ENCODE measurements around the gene PCDHA7. TPM values are rescaled to one million over a fixed set of nuclear protein-coding genes. Genes with fewer than 3 reads are reported as not detected.
A peak's percentile ranks its signal among the peaks of the same experiment; 100 is the strongest.
"Not testable (repeated sequence)": the region's sequence is repeated elsewhere in the genome, so short reads cannot be mapped to it uniquely, and the experiment has no call there.

Gene PCDHA7
- total and polyA plus RNA-seq, 5 donors = 0.02 to 0.14 (median 0.12) TPM; not detected in 2

- H3K27me3 ChIP-seq (ENCODE audit: control insufficient read depth, insufficient read depth) = no peaks in the 10 kb centered on the region
- H3K4me3 ChIP-seq (ENCODE audit: low read length) = no peak within 1 kb of the TSS
- H3K9me3 ChIP-seq (ENCODE audit: control insufficient read depth, low read length) = peaks cover 3% of the 10 kb centered on the region
- no peaks in the 10 kb centered on the region for H3K4me1 ChIP-seq (ENCODE audit: control insufficient read depth, insufficient read depth, low read length)
- intact Hi-C loops (cut with DNase I) = no loop called here
- WGBS = 14% methylated on average over 47 of the region's 47 CpGs
- DNase-seq (no peak), ATAC-seq (no peak)
- H3K27ac ChIP-seq (ENCODE audit: low read length) = no peak within 1 kb of the TSS
Measured at GRCh38 chr5:140875085-140876065, 41.3 kb downstream of the PCDHA7 start, which contains the start of gene PCDHA12. Gene PCDHA12 (plus strand): TSS chr5:140875308. CDS start chr5:140875473, 165 bp downstream.

DNA sequence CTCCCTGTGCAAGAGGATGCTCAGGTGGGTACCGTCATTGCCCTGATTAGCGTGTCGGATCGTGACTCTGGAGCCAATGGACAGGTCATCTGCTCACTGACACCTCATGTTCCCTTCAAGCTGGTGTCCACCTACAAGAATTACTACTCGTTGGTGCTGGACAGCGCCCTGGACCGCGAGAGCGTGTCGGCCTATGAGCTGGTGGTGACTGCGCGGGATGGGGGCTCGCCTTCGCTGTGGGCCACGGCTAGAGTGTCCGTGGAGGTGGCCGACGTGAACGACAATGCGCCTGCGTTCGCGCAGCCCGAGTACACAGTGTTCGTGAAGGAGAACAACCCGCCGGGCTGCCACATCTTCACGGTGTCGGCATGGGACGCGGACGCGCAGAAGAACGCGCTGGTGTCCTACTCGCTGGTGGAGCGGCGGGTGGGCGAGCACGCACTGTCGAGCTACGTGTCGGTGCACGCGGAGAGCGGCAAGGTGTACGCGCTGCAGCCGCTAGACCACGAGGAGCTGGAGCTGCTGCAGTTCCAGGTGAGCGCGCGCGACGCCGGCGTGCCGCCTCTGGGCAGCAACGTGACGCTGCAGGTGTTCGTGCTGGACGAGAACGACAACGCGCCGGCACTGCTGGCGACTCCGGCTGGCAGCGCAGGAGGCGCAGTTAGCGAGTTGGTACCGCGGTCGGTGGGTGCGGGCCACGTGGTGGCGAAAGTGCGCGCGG, 42.6 kb downstream of the PCDHA7 start:
- H3K27ac ChIP-seq (ENCODE audit: low read length); H3K4me3 ChIP-seq (ENCODE audit: low read length); H3K9me3 ChIP-seq (ENCODE audit: control insufficient read depth, low read length); intact Hi-C loops (cut with DNase I); H3K27me3 ChIP-seq (ENCODE audit: control insufficient read depth, insufficient read depth); ATAC-seq; H3K4me1 ChIP-seq (ENCODE audit: control insufficient read depth, insufficient read depth, low read length): not testable (repeated sequence)
- DNase-seq = peak in 1 of 3 donors; percentile 39
- WGBS = 30% methylated on average over 80 of the region's 80 CpGs

DNA sequence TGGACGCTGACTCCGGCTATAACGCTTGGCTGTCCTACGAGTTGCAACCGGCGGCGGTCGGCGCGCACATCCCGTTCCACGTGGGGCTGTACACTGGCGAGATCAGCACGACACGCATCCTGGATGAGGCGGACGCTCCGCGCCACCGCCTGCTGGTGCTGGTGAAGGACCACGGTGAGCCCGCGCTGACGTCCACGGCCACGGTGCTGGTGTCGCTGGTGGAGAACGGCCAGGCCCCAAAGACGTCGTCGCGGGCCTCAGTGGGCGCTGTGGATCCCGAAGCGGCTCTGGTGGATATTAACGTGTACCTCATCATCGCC, 43.2 kb downstream of the PCDHA7 start:
- intact Hi-C loops (cut with DNase I) = no loop called here
- Histone ChIP-seq H3K4me3 (ENCODE audit: low read length) (no peak overlapping the region), H3K27ac (ENCODE audit: low read length) (no peak overlapping the region), H3K4me1 (ENCODE audit: control insufficient read depth, insufficient read depth, low read length) (no peaks in the 10 kb centered on the region), H3K27me3 (ENCODE audit: control insufficient read depth, insufficient read depth) (no peaks in the 10 kb centered on the region), H3K9me3 (ENCODE audit: control insufficient read depth, low read length) (no peaks in the 10 kb centered on the region)
- ATAC-seq (no peak), DNase-seq (no peak)
- WGBS = 34% methylated on average over 37 of the region's 37 CpGs

- intact Hi-C loops (cut with DNase I) = loop anchor here in 1 of 4 donors (10.0 kb wide), 1 partner anchor 163 kb away; no protein-coding TSS in a partner anchor
- WGBS = 9% methylated on average over 34 of the region's 35 CpGs
- Histone ChIP-seq H3K4me1 (ENCODE audit: control insufficient read depth, insufficient read depth, low read length) (no peaks in the 10 kb centered on the region), H3K27me3 (ENCODE audit: control insufficient read depth, insufficient read depth) (no peaks in the 10 kb centered on the region), H3K4me3 (ENCODE audit: low read length) (no peak within 1 kb of the TSS), H3K9me3 (ENCODE audit: control insufficient read depth, low read length) (no peaks in the 10 kb centered on the region), H3K27ac (ENCODE audit: low read length) (no peak within 1 kb of the TSS)
- DNase-seq (no peak), ATAC-seq (no peak)
Measured at GRCh38 chr5:140881889-140882590, 48.0 kb downstream of the PCDHA7 start, which contains the start of gene PCDHA13. Gene PCDHA13 (plus strand): TSS chr5:140882124. CDS start chr5:140882269, 145 bp downstream.

DNA sequence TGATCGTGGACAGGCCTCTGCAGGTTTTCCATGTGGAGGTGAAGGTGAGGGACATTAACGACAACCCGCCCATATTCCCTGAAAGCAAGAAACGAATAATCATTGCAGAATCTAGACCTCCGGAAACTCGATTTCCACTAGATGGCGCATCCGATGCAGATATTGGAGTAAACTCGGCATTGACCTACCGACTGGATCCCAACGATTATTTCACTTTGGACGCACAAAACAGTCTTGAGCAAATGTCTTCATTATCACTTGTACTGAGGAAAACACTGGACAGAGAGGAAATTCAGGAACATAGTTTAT, 48.5 kb downstream of the PCDHA7 start:
- no peak for ATAC-seq
- 13% methylated on average over 12 of the region's 12 CpGs for WGBS
- intact Hi-C loops (cut with DNase I) = loop anchor here in 1 of 4 donors (10.0 kb wide), 1 partner anchor 162 kb away; no protein-coding TSS in a partner anchor
- no peaks in the 10 kb centered on the region for H3K4me1 ChIP-seq (ENCODE audit: control insufficient read depth, insufficient read depth, low read length)
- DNase-seq = no peak
- no peaks in the 10 kb centered on the region for H3K27me3 ChIP-seq (ENCODE audit: control insufficient read depth, insufficient read depth)
- H3K27ac ChIP-seq (ENCODE audit: low read length) = no peak overlapping the region
- no peaks in the 10 kb centered on the region for H3K9me3 ChIP-seq (ENCODE audit: control insufficient read depth, low read length)
- no peak overlapping the region for H3K4me3 ChIP-seq (ENCODE audit: low read length)

GRCh38 chr5:140883373-140883772, 49.3 kb downstream of the PCDHA7 start:
- H3K9me3 ChIP-seq (ENCODE audit: control insufficient read depth, low read length) = no peaks in the 10 kb centered on the region
- DNase-seq (no peak), ATAC-seq (no peak)
- no peaks in the 10 kb centered on the region for H3K4me1 ChIP-seq (ENCODE audit: control insufficient read depth, insufficient read depth, low read length)
- H3K27me3 ChIP-seq (ENCODE audit: control insufficient read depth, insufficient read depth) = no peaks in the 10 kb centered on the region
- no peak overlapping the region for H3K4me3 ChIP-seq (ENCODE audit: low read length)
- 37% methylated on average over 41 of the region's 41 CpGs for WGBS
- H3K27ac ChIP-seq (ENCODE audit: low read length) = no peak overlapping the region
- intact Hi-C loops (cut with DNase I) = loop anchor here in 1 of 4 donors (10.0 kb wide), 1 partner anchor 161 kb away; no protein-coding TSS in a partner anchor

- H3K4me3 ChIP-seq (ENCODE audit: low read length) = no peak overlapping the region
- H3K27me3 ChIP-seq (ENCODE audit: control insufficient read depth, insufficient read depth) = no peaks in the 10 kb centered on the region
- ATAC-seq (no peak), DNase-seq (peak in 1 of 3 donors; percentile 24)
- H3K27ac ChIP-seq (ENCODE audit: low read length) = no peak overlapping the region
- intact Hi-C loops (cut with DNase I) = loop anchor here in 1 of 4 donors (10.0 kb wide), 1 partner anchor 161 kb away; no protein-coding TSS in a partner anchor
- H3K9me3 ChIP-seq (ENCODE audit: control insufficient read depth, low read length) = no peaks in the 10 kb centered on the region
- H3K4me1 ChIP-seq (ENCODE audit: control insufficient read depth, insufficient read depth, low read length) = no peaks in the 10 kb centered on the region
- WGBS = 34% methylated on average over 79 of the region's 79 CpGs
Measured at GRCh38 chr5:140883927-140884697, 50.0 kb downstream of the PCDHA7 start.

Other genes starting within 250 kb of the PCDHA7 start
- 10 to 100 TPM; 52.8 to 99.0 (median 68.0) TPM for gene CD14, start 201.1 kb upstream of the PCDHA7 start, total RNA-seq
- gene CD14, start 201.1 kb upstream of the PCDHA7 start, polyA plus RNA-seq = 25.1 TPM
- gene TMCO6, start 194.8 kb upstream of the PCDHA7 start, total RNA-seq = 1 to 10 TPM; 4.3 to 5.0 (median 4.8) TPM
- 4.6 TPM for gene TMCO6, start 194.8 kb upstream of the PCDHA7 start, polyA plus RNA-seq
- gene NDUFA2, start 186.6 kb upstream of the PCDHA7 start, total RNA-seq = 100 to 1,000 TPM in 3 of 4 donors, 10 to 100 TPM in 1; 96.8 to 130 (median 106) TPM
- gene NDUFA2, start 186.6 kb upstream of the PCDHA7 start, polyA plus RNA-seq = 334 TPM
- gene IK, start 186.4 kb upstream of the PCDHA7 start, total RNA-seq = 10 to 100 TPM; 68.2 to 77.6 (median 69.9) TPM
- 62.4 TPM for gene IK, start 186.4 kb upstream of the PCDHA7 start, polyA plus RNA-seq
- 10 to 100 TPM; 10.0 to 13.8 (median 12.5) TPM for gene WDR55, start 169.4 kb upstream of the PCDHA7 start, total RNA-seq
- 11.2 TPM for gene WDR55, start 169.4 kb upstream of the PCDHA7 start, polyA plus RNA-seq
- under 1 TPM in 3 of 4 donors, not detected in 1; 0.23 to 0.58 (median 0.41) TPM for gene DND1, start 160.7 kb upstream of the PCDHA7 start, total RNA-seq
- gene DND1, start 160.7 kb upstream of the PCDHA7 start, polyA plus RNA-seq = 0.54 TPM
- 10 to 100 TPM; 42.9 to 49.6 (median 45.7) TPM for gene HARS1, start 142.9 kb upstream of the PCDHA7 start, total RNA-seq
- gene HARS1, start 142.9 kb upstream of the PCDHA7 start, polyA plus RNA-seq = 44.5 TPM
- gene HARS2, start 142.8 kb upstream of the PCDHA7 start, total RNA-seq = 10 to 100 TPM; 16.5 to 24.7 (median 21.6) TPM
- 17.0 TPM for gene HARS2, start 142.8 kb upstream of the PCDHA7 start, polyA plus RNA-seq
- gene ZMAT2, start 133.8 kb upstream of the PCDHA7 start, total RNA-seq = 10 to 100 TPM; 31.3 to 36.3 (median 33.7) TPM
- gene ZMAT2, start 133.8 kb upstream of the PCDHA7 start, polyA plus RNA-seq = 52.2 TPM
- not detected for gene PCDHA1, start 48.1 kb upstream of the PCDHA7 start, total RNA-seq
- gene PCDHA1, start 48.1 kb upstream of the PCDHA7 start, polyA plus RNA-seq = not detected
- under 1 TPM in 1 of 4 donors, not detected in 3; 0.08 TPM for gene PCDHA2, start 39.4 kb upstream of the PCDHA7 start, total RNA-seq
- not detected for gene PCDHA2, start 39.4 kb upstream of the PCDHA7 start, polyA plus RNA-seq
- gene PCDHA3, start 33.2 kb upstream of the PCDHA7 start, total RNA-seq = under 1 TPM; 0.20 to 0.40 (median 0.27) TPM
- 0.07 TPM for gene PCDHA3, start 33.2 kb upstream of the PCDHA7 start, polyA plus RNA-seq
- under 1 TPM in 3 of 4 donors, not detected in 1; 0.14 to 0.21 (median 0.14) TPM for gene PCDHA4, start 27.2 kb upstream of the PCDHA7 start, total RNA-seq
- gene PCDHA4, start 27.2 kb upstream of the PCDHA7 start, polyA plus RNA-seq = 0.02 TPM
- gene PCDHA5, start 12.7 kb upstream of the PCDHA7 start, total RNA-seq = under 1 TPM in 2 of 4 donors, not detected in 2; 0.06 to 0.09 TPM
- gene PCDHA5, start 12.7 kb upstream of the PCDHA7 start, polyA plus RNA-seq = 0.02 TPM
- gene PCDHA6, start 6.3 kb upstream of the PCDHA7 start, total RNA-seq = under 1 TPM in 3 of 4 donors, not detected in 1; 0.08 to 0.20 (median 0.14) TPM
- gene PCDHA6, start 6.3 kb upstream of the PCDHA7 start, polyA plus RNA-seq = 0.07 TPM
- gene PCDHA8, start 6.9 kb downstream of the PCDHA7 start, total RNA-seq = under 1 TPM in 2 of 4 donors, not detected in 2; 0.06 TPM
- gene PCDHA8, start 6.9 kb downstream of the PCDHA7 start, polyA plus RNA-seq = not detected
- gene PCDHA9, start 14.1 kb downstream of the PCDHA7 start, total RNA-seq = under 1 TPM in 1 of 4 donors, not detected in 3; 0.03 TPM
- gene PCDHA9, start 14.1 kb downstream of the PCDHA7 start, polyA plus RNA-seq = not detected
- under 1 TPM; 0.06 to 0.59 (median 0.39) TPM for gene PCDHA10, start 21.6 kb downstream of the PCDHA7 start, total RNA-seq
- gene PCDHA10, start 21.6 kb downstream of the PCDHA7 start, polyA plus RNA-seq = 0.02 TPM
- under 1 TPM in 3 of 4 donors, not detected in 1; 0.06 to 0.42 (median 0.12) TPM for gene PCDHA11, start 34.7 kb downstream of the PCDHA7 start, total RNA-seq
- gene PCDHA11, start 34.7 kb downstream of the PCDHA7 start, polyA plus RNA-seq = not detected
- under 1 TPM in 2 of 4 donors, not detected in 2; 0.20 to 0.31 TPM for gene PCDHA12, start 41.0 kb downstream of the PCDHA7 start, total RNA-seq
- 0.02 TPM for gene PCDHA12, start 41.0 kb downstream of the PCDHA7 start, polyA plus RNA-seq
- gene PCDHA13, start 47.9 kb downstream of the PCDHA7 start, total RNA-seq = under 1 TPM in 1 of 4 donors, not detected in 3; 0.09 TPM
- gene PCDHA13, start 47.9 kb downstream of the PCDHA7 start, polyA plus RNA-seq = 0.05 TPM
- under 1 TPM; 0.09 to 0.23 (median 0.11) TPM for gene PCDHAC1, start 92.0 kb downstream of the PCDHA7 start, total RNA-seq
- gene PCDHAC1, start 92.0 kb downstream of the PCDHA7 start, polyA plus RNA-seq = not detected
- 1 to 10 TPM in 1 of 4 donors, under 1 TPM in 3; 0.44 to 1.1 (median 0.54) TPM for gene PCDHAC2, start 132.2 kb downstream of the PCDHA7 start, total RNA-seq
- 0.02 TPM for gene PCDHAC2, start 132.2 kb downstream of the PCDHA7 start, polyA plus RNA-seq
- gene PCDHB1, start 217.1 kb downstream of the PCDHA7 start, total RNA-seq = not detected
- not detected for gene PCDHB1, start 217.1 kb downstream of the PCDHA7 start, polyA plus RNA-seq